ENCODE data around the gene SEMA6D. TPM values are rescaled to one million over a fixed set of nuclear protein-coding genes. Genes with fewer than 3 reads are reported as not detected.

Gene SEMA6D
- total and polyA plus RNA-seq, 2 experiments from 2014 or later: 18.9 to 34.1 TPM

GRCh38 chr15:47716516-47716915 lies 789 bp upstream of the SEMA6D start:
- Histone ChIP-seq H3K4me3 (peak overlapping the region; percentile 69), H3K27me3 (peaks cover 5% of the 10 kb centered on the region), H3K4me2 (peak overlapping the region; percentile 88), H2AFZ (peak overlapping the region; percentile 37), H3K27ac (peak overlapping the region; percentile 77), H4K20me1 (ENCODE audit: insufficient read depth, poor library complexity, severe bottlenecking) (no peaks in the 10 kb centered on the region), H3K4me1 (ENCODE audit: insufficient read depth) (peaks cover 8% of the 10 kb centered on the region), H3K36me3 (replicated peaks; ENCODE audit: insufficient read depth, low read depth) (no peaks in the 10 kb centered on the region), H3K79me2 (peaks cover 18% of the 10 kb centered on the region), H3K9me2 (replicated peaks; ENCODE audit: insufficient read depth) (no peaks in the 10 kb centered on the region), H3K9me3 (ENCODE audit: low read depth) (no peaks in the 10 kb centered on the region)
- DNase-seq (ENCODE audit: low spot score): no peak
- WGBS (ENCODE audit: low lambda C conversion rate, missing lambda C conversion rate): 45% methylated on average over 2 of the region's 2 CpGs
- TF ChIP-seq EZH2phosphoT487 (IDR thresholded peaks at IDR 0.05; ENCODE audit: low read depth, severe bottlenecking, unreplicated experiment): no peak
- no peak for TF ChIP-seq EZH2 (IDR thresholded peaks at IDR 0.05; ENCODE audit: borderline replicate concordance)
- TF ChIP-seq CTCF (IDR thresholded peaks at IDR 0.05; ENCODE audit: poor library complexity): no peak

GRCh38 chr15:47718497-47719437 lies 1.5 kb downstream of the SEMA6D start:
- H3K9me2 ChIP-seq (replicated peaks; ENCODE audit: insufficient read depth): no peaks in the 10 kb centered on the region
- H3K4me2 ChIP-seq: peak overlapping the region; percentile 88
- peaks cover 8% of the 10 kb centered on the region for H3K4me1 ChIP-seq (ENCODE audit: insufficient read depth)
- WGBS (ENCODE audit: low lambda C conversion rate, missing lambda C conversion rate): under 1% methylated on average over 44 of the region's 48 CpGs
- H3K9me3 ChIP-seq (ENCODE audit: low read depth): no peaks in the 10 kb centered on the region
- H3K27ac ChIP-seq: peak overlapping the region; percentile 77
- H4K20me1 ChIP-seq (ENCODE audit: insufficient read depth, poor library complexity, severe bottlenecking): no peaks in the 10 kb centered on the region
- no peaks in the 10 kb centered on the region for H3K36me3 ChIP-seq (replicated peaks; ENCODE audit: insufficient read depth, low read depth)
- peak; percentile 44 for DNase-seq (ENCODE audit: low spot score)
- H3K4me3 ChIP-seq: peak overlapping the region; percentile 69
- peak overlapping the region; percentile 37 for H2AFZ ChIP-seq
- H3K79me2 ChIP-seq: peaks cover 40% of the 10 kb centered on the region
- H3K27me3 ChIP-seq: peaks cover 8% of the 10 kb centered on the region
- TF ChIP-seq EZH2 (IDR thresholded peaks at IDR 0.05; ENCODE audit: borderline replicate concordance): no peak
- TF ChIP-seq EZH2phosphoT487 (IDR thresholded peaks at IDR 0.05; ENCODE audit: low read depth, severe bottlenecking, unreplicated experiment): no peak
- TF ChIP-seq CTCF (IDR thresholded peaks at IDR 0.05; ENCODE audit: poor library complexity): no peak

GRCh38 chr15:47719730-47720129 lies 2.4 kb downstream of the SEMA6D start:
- peaks cover 8% of the 10 kb centered on the region for H3K27me3 ChIP-seq
- H3K27ac ChIP-seq: peak overlapping the region; percentile 15
- no peak for DNase-seq (ENCODE audit: low spot score)
- peak overlapping the region; percentile 88 for H3K4me2 ChIP-seq
- no peak for TF ChIP-seq CTCF (IDR thresholded peaks at IDR 0.05; ENCODE audit: poor library complexity)
- TF ChIP-seq EZH2phosphoT487 (IDR thresholded peaks at IDR 0.05; ENCODE audit: low read depth, severe bottlenecking, unreplicated experiment): no peak
- H4K20me1 ChIP-seq (ENCODE audit: insufficient read depth, poor library complexity, severe bottlenecking): no peaks in the 10 kb centered on the region
- H3K79me2 ChIP-seq: peaks cover 50% of the 10 kb centered on the region
- no peak overlapping the region for H2AFZ ChIP-seq
- H3K4me3 ChIP-seq: peak overlapping the region; percentile 69
- H3K9me3 ChIP-seq (ENCODE audit: low read depth): no peaks in the 10 kb centered on the region
- H3K36me3 ChIP-seq (replicated peaks; ENCODE audit: insufficient read depth, low read depth): no peaks in the 10 kb centered on the region
- H3K9me2 ChIP-seq (replicated peaks; ENCODE audit: insufficient read depth): no peaks in the 10 kb centered on the region
- H3K4me1 ChIP-seq (ENCODE audit: insufficient read depth): peaks cover 8% of the 10 kb centered on the region

Data from hepatocyte (in vitro differentiated cells).